ACC112 (cell line): ENCODE data around the gene MTG2.

ENCODE experiments used
- H2AFZ ChIP-seq: fragments of 200-600 bp; sonication (generic); one replicate; pipeline ENCODE4 v1.6.0; 2017; ENCODE audit warnings: antibody characterized with exemption, low read length; ENCODE audit not compliant: unreplicated experiment
- H3K27ac ChIP-seq: fragments of 200-600 bp; sonication (generic); 2 replicates; pipeline ENCODE4 v1.5.1; 2014; ENCODE audit warnings: low read depth, mild to moderate bottlenecking, antibody characterized with exemption, low read length, moderate library complexity
- H3K27me3 ChIP-seq: fragments of 200-600 bp; sonication (generic); 2 replicates; pipeline ENCODE4 v1.6.1; 2014; ENCODE audit warnings: mild to moderate bottlenecking, antibody characterized with exemption, low read length, moderate library complexity, mixed read lengths; ENCODE audit not compliant: insufficient read depth
- H3K36me3 ChIP-seq: fragments of 200-600 bp; sonication (generic); 2 replicates; pipeline ENCODE4 v1.6.1; 2016; ENCODE audit warnings: mild to moderate bottlenecking, antibody characterized with exemption, low read length, moderate library complexity, mixed read lengths; ENCODE audit not compliant: insufficient read depth
- H3K4me1 ChIP-seq: fragments of 200-600 bp; sonication (generic); one replicate; pipeline ENCODE4 v1.6.1; 2016; ENCODE audit warnings: low read length, mixed read lengths; ENCODE audit not compliant: insufficient read depth, unreplicated experiment, control insufficient read depth
- H3K4me3 ChIP-seq: fragments of 200-600 bp; sonication (generic); 2 replicates; pipeline ENCODE4 v1.5.1; 2014; ENCODE audit warnings: mild to moderate bottlenecking, low read depth, low read length
- H3K79me2 ChIP-seq: fragments of 200-600 bp; sonication (generic); one replicate; pipeline ENCODE4 v1.6.0; 2016; ENCODE audit warnings: low read length; ENCODE audit not compliant: control insufficient read depth, unreplicated experiment, insufficient read depth

The MTG2 gene

GRCh38 chr20:62236766-62237513, 54.1 kb downstream of the MTG2 start:
- no peak overlapping the region for H3K27ac ChIP-seq
- H3K4me1 ChIP-seq: peaks cover 4% of the 10 kb centered on the region
- peaks cover 24% of the 10 kb centered on the region for H3K79me2 ChIP-seq
- H3K4me3 ChIP-seq: no peak overlapping the region
- no peaks in the 10 kb centered on the region for H3K36me3 ChIP-seq
- H3K27me3 ChIP-seq: no peaks in the 10 kb centered on the region
- H2AFZ ChIP-seq: no peak overlapping the region

GRCh38 chr20:62237514-62237800, 54.6 kb downstream of the MTG2 start:
- no peaks in the 10 kb centered on the region for H3K27me3 ChIP-seq
- H3K4me3 ChIP-seq: peak overlapping the region; percentile 87
- H3K4me1 ChIP-seq: peaks cover 4% of the 10 kb centered on the region
- H2AFZ ChIP-seq: no peak overlapping the region
- no peaks in the 10 kb centered on the region for H3K36me3 ChIP-seq
- H3K79me2 ChIP-seq: peaks cover 24% of the 10 kb centered on the region
- H3K27ac ChIP-seq: no peak overlapping the region

GRCh38 chr20:62237801-62238568, 55.2 kb downstream of the MTG2 start, which contains the start of gene OSBPL2:
OSBPL2 (plus strand) TSS chr20:62238521; CDS start chr20:62256185, 17,664 bp downstream.
- no peaks in the 10 kb centered on the region for H3K27me3 ChIP-seq
- H3K36me3 ChIP-seq: no peaks in the 10 kb centered on the region
- peak within 1 kb of the TSS; percentile 34 for H2AFZ ChIP-seq
- peaks cover 4% of the 10 kb centered on the region for H3K4me1 ChIP-seq
- peak within 1 kb of the TSS; percentile 87 for H3K4me3 ChIP-seq
- peaks cover 24% of the 10 kb centered on the region for H3K79me2 ChIP-seq
- H3K27ac ChIP-seq: no peak within 1 kb of the TSS

- H3K79me2 ChIP-seq: peaks cover 24% of the 10 kb centered on the region
- H3K27ac ChIP-seq: no peak overlapping the region
- H3K4me3 ChIP-seq: peak overlapping the region; percentile 87
- H3K27me3 ChIP-seq: no peaks in the 10 kb centered on the region
- no peaks in the 10 kb centered on the region for H3K36me3 ChIP-seq
- peaks cover 4% of the 10 kb centered on the region for H3K4me1 ChIP-seq
- no peak overlapping the region for H2AFZ ChIP-seq
Observed at GRCh38 chr20:62238569-62239277, 55.9 kb downstream of the MTG2 start.

- Histone ChIP-seq H3K27ac (no peak overlapping the region), H3K4me1 (peaks cover 4% of the 10 kb centered on the region), H3K36me3 (no peaks in the 10 kb centered on the region), H3K79me2 (peaks cover 30% of the 10 kb centered on the region), H3K4me3 (peak overlapping the region; percentile 87), H2AFZ (no peak overlapping the region), H3K27me3 (no peaks in the 10 kb centered on the region)
Observed at GRCh38 chr20:62239278-62239879, 56.6 kb downstream of the MTG2 start.

- Histone ChIP-seq H2AFZ (no peak overlapping the region), H3K4me3 (peak overlapping the region; percentile 87; the same call in 1 of the 2 replicates), H3K27ac (no peak overlapping the region), H3K4me1 (peaks cover 4% of the 10 kb centered on the region), H3K36me3 (no peaks in the 10 kb centered on the region), H3K27me3 (no peaks in the 10 kb centered on the region), H3K79me2 (peaks cover 35% of the 10 kb centered on the region)
Observed at GRCh38 chr20:62240020-62240685, 57.3 kb downstream of the MTG2 start.

- Histone ChIP-seq H3K4me1 (peaks cover 4% of the 10 kb centered on the region), H3K79me2 (peaks cover 39% of the 10 kb centered on the region), H3K27ac (no peak overlapping the region), H3K36me3 (no peaks in the 10 kb centered on the region), H2AFZ (no peak overlapping the region), H3K4me3 (no peak overlapping the region), H3K27me3 (no peaks in the 10 kb centered on the region)
Observed at GRCh38 chr20:62241506-62241905, 58.7 kb downstream of the MTG2 start.

- H3K27ac ChIP-seq: no peak overlapping the region
- H3K79me2 ChIP-seq: peaks cover 39% of the 10 kb centered on the region
Observed at GRCh38 chr20:62242176-62242575, 59.3 kb downstream of the MTG2 start.

GRCh38 chr20:62243106-62243505, 60.3 kb downstream of the MTG2 start:
- H2AFZ ChIP-seq: no peak overlapping the region
- H3K36me3 ChIP-seq: no peaks in the 10 kb centered on the region
- H3K27ac ChIP-seq: no peak overlapping the region
- no peaks in the 10 kb centered on the region for H3K4me1 ChIP-seq
- H3K79me2 ChIP-seq: peaks cover 39% of the 10 kb centered on the region
- no peaks in the 10 kb centered on the region for H3K27me3 ChIP-seq
- H3K4me3 ChIP-seq: no peak overlapping the region

More at GRCh38 chr20:62242176-62242575, 59.3 kb downstream of the MTG2 start:
- H3K36me3 ChIP-seq: no peaks in the 10 kb centered on the region
- no peak overlapping the region for H3K4me3 ChIP-seq
- no peaks in the 10 kb centered on the region for H3K27me3 ChIP-seq
- H2AFZ ChIP-seq: no peak overlapping the region
- H3K4me1 ChIP-seq: peaks cover 4% of the 10 kb centered on the region

- H3K27me3 ChIP-seq: no peaks in the 10 kb centered on the region
- no peak overlapping the region for H3K27ac ChIP-seq
- H3K4me3 ChIP-seq: no peak overlapping the region
- no peaks in the 10 kb centered on the region for H3K4me1 ChIP-seq
- peaks cover 38% of the 10 kb centered on the region for H3K79me2 ChIP-seq
- no peak overlapping the region for H2AFZ ChIP-seq
- H3K36me3 ChIP-seq: no peaks in the 10 kb centered on the region
Observed at GRCh38 chr20:62243906-62244515, 61.2 kb downstream of the MTG2 start.
